HEK293 (cell line): ENCODE measurements around the gene IFT43.

Source experiments
- CTCF ChIA-PET: fragments of 350-600 bp; formaldehyde crosslinking; extraction: SDS; loops from one replicate; lab custom pipeline; 2021; ENCODE audit warnings: antibody characterized with exemption; lab: Yijun Ruan, JAX
- POLR2A ChIA-PET: fragments of 300-600 bp; formaldehyde crosslinking; extraction: SDS; loops from one replicate; lab custom pipeline; 2020; ENCODE audit warnings: antibody characterized with exemption, inconsistent platforms; lab: Yijun Ruan, JAX
- H3K27ac ChIP-seq: fragments of 200-500 bp; sonication (Bioruptor generic); 2 replicates; pipeline ENCODE4 v1.5.1; 2014; ENCODE audit warnings: low read depth, low read length, control low read depth, inconsistent platforms; ENCODE audit errors: extremely low read depth
- H3K36me3 ChIP-seq, 2 experiments: fragments of 200-500 bp in 1 of 2; sonication (Bioruptor generic) in 1 of 2; 1 replicate in 1 of 2; 2 replicates in 1 of 2; pipeline ENCODE4 v1.5.1; 2014 to 2017; ENCODE audit warnings: inconsistent platforms in 2 of 2, low read length in 2 of 2; ENCODE audit not compliant: control insufficient read depth in 2 of 2, insufficient read depth in 1 of 2
- H3K4me1 ChIP-seq: fragments of 200-500 bp; sonication (Bioruptor generic); 2 replicates; pipeline ENCODE4 v1.5.1; 2014; ENCODE audit warnings: mild to moderate bottlenecking, low read length, inconsistent platforms; ENCODE audit not compliant: control insufficient read depth, insufficient read depth
- H3K4me3 ChIP-seq: 2 replicates; pipeline ENCODE4 v1.5.1; 2011; ENCODE audit warnings: low read depth, mild to moderate bottlenecking, control low read depth, low read length, moderate library complexity
- H3K9me3 ChIP-seq: fragments of 200-500 bp; sonication (Bioruptor generic); 2 replicates; pipeline ENCODE4 v1.5.1; 2014; ENCODE audit warnings: low read depth, low read length, inconsistent platforms; ENCODE audit not compliant: control insufficient read depth, insufficient read depth
- HIC1 ChIP-seq: fragments of 450-650 bp; formaldehyde crosslinking; IDR thresholded peaks from 2 replicates; pipeline ENCODE4 v1.5.1; 2016; ENCODE audit warnings: missing biosample characterization, missing genetic modification characterization
- IKZF3 ChIP-seq: fragments of 450-650 bp; IDR thresholded peaks from 2 replicates; pipeline ENCODE4 v1.5.0; 2018; ENCODE audit warnings: missing biosample characterization, mild to moderate bottlenecking, missing genetic modification characterization, moderate library complexity
- SP3 ChIP-seq: fragments of 450-650 bp; formaldehyde crosslinking; IDR thresholded peaks from 2 replicates; pipeline ENCODE4 v1.5.1; 2016; ENCODE audit warnings: missing biosample characterization, missing genetic modification characterization
- SP7 ChIP-seq: fragments of 450-650 bp; formaldehyde crosslinking; IDR thresholded peaks from 2 replicates; pipeline ENCODE4 v1.5.1; 2016; ENCODE audit warnings: missing biosample characterization, missing genetic modification characterization
- ZBTB8A ChIP-seq: fragments of 450-650 bp; formaldehyde crosslinking; IDR thresholded peaks from 2 replicates; pipeline ENCODE4 v1.5.1; 2016; ENCODE audit warnings: missing biosample characterization, missing genetic modification characterization
- ZFHX2 ChIP-seq: fragments of 450-650 bp; formaldehyde crosslinking; conservative IDR thresholded peaks from 2 replicates; pipeline ENCODE4 v1.5.1; 2016; ENCODE audit warnings: missing biosample characterization, missing genetic modification characterization
- ZNF133 ChIP-seq: fragments of 450-650 bp; formaldehyde crosslinking; IDR thresholded peaks from 2 replicates; pipeline ENCODE4 v1.5.1; 2016; ENCODE audit warnings: missing biosample characterization, missing genetic modification characterization
- ZNF155 ChIP-seq: fragments of 450-650 bp; formaldehyde crosslinking; IDR thresholded peaks from 2 replicates; pipeline ENCODE4 v1.5.1; 2016; ENCODE audit warnings: missing biosample characterization, missing genetic modification characterization
- ZNF169 ChIP-seq: fragments of 450-650 bp; formaldehyde crosslinking; IDR thresholded peaks from 2 replicates; pipeline ENCODE4 v1.5.1; 2016; ENCODE audit warnings: missing biosample characterization, missing genetic modification characterization
- ZNF175 ChIP-seq: fragments of 450-650 bp; formaldehyde crosslinking; IDR thresholded peaks from 2 replicates; pipeline ENCODE4 v1.5.1; 2016; ENCODE audit warnings: missing biosample characterization, missing genetic modification characterization
- ZNF426 ChIP-seq: fragments of 450-650 bp; formaldehyde crosslinking; IDR thresholded peaks from 2 replicates; pipeline ENCODE4 v1.5.1; 2017; ENCODE audit warnings: missing biosample characterization, missing genetic modification characterization, mild to moderate bottlenecking, inconsistent platforms, moderate library complexity
- ZNF623 ChIP-seq: fragments of 450-650 bp; formaldehyde crosslinking; IDR thresholded peaks from 2 replicates; pipeline ENCODE4 v1.5.1; 2016; ENCODE audit warnings: missing biosample characterization, missing genetic modification characterization
- TF ChIP-seq, protein P1 (sequence below): fragments of 450-650 bp; formaldehyde crosslinking; IDR thresholded peaks from 2 replicates; pipeline ENCODE4; 2016; ENCODE audit warnings: missing biosample characterization, missing genetic modification characterization
- TF ChIP-seq, protein P2 (sequence below): fragments of 450-650 bp; formaldehyde crosslinking; IDR thresholded peaks from 2 replicates; pipeline ENCODE4 v1.5.1; 2016; ENCODE audit warnings: missing biosample characterization, missing genetic modification characterization, low read depth

Gene IFT43

GRCh38 chr14:75999511-76000190, 14.1 kb downstream of the IFT43 start:
- ChIA-PET POLR2A (no interaction called here), CTCF (interaction anchor here (0.7 kb wide), 1 partner anchor 294 kb away, joined by 3 read pairs; no protein-coding TSS in a partner anchor)
- H3K36me3 ChIP-seq: peaks cover 23 to 79% of the 10 kb centered on the region in 2 experiments
- H3K27ac ChIP-seq: no peak overlapping the region
- no peak overlapping the region for H3K4me3 ChIP-seq
- TF ChIP-seq ZNF169 (tag by site-specific recombination) (no peak), ZFHX2 (tag by site-specific recombination) (no peak), HIC1 (tag by site-specific recombination) (no peak), ZNF623 (tag by site-specific recombination) (no peak), IKZF3 (tag by site-specific recombination) (no peak), ZNF155 (tag by site-specific recombination) (no peak), ZNF175 (tag by site-specific recombination) (no peak), SP3 (tag by site-specific recombination) (no peak), ZNF133 (tag by site-specific recombination) (no peak)
- TF ChIP-seq, protein P1, sequence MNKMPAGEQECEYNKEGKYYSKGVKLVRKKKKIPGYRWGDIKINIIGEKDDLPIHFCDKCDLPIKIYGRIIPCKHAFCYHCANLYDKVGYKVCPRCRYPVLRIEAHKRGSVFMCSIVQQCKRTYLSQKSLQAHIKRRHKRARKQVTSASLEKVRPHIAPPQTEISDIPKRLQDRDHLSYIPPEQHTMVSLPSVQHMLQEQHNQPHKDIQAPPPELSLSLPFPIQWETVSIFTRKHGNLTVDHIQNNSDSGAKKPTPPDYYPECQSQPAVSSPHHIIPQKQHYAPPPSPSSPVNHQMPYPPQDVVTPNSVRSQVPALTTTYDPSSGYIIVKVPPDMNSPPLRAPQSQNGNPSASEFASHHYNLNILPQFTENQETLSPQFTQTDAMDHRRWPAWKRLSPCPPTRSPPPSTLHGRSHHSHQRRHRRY (tag by site-specific recombination): no peak
- H3K9me3 ChIP-seq: no peaks in the 10 kb centered on the region
- H3K4me1 ChIP-seq: no peaks in the 10 kb centered on the region

DNA sequence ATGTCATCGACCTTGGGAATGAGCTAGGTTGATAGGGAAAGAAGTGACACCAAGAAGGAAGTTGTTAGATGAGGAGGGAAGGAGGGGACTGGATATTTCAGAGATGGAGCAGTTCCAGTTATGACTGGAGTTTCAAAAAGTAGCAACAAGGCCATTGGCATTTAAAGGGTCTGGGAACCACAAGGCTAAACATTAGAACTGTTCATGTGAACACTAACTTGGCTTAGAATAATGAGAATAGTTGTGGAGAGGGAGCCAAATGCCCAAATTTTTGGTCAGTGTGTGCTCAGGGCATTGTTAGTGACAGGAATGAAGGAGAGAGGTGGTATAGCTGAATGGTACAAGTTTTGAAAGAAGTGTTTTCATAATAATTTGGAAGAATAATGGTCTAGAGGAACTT, 16.8 kb downstream of the IFT43 start:
- Histone ChIP-seq H3K4me1 (no peaks in the 10 kb centered on the region), H3K36me3 (peaks cover 35 to 78% of the 10 kb centered on the region in 2 experiments), H3K27ac (no peak overlapping the region), H3K4me3 (no peak overlapping the region), H3K9me3 (peaks cover 4% of the 10 kb centered on the region)
- POLR2A ChIA-PET: no interaction called here
- CTCF ChIA-PET: interaction anchor here (1.2 kb wide), 1 partner anchor 291 kb away, joined by 4 read pairs; no protein-coding TSS in a partner anchor
- TF ChIP-seq, protein P2, sequence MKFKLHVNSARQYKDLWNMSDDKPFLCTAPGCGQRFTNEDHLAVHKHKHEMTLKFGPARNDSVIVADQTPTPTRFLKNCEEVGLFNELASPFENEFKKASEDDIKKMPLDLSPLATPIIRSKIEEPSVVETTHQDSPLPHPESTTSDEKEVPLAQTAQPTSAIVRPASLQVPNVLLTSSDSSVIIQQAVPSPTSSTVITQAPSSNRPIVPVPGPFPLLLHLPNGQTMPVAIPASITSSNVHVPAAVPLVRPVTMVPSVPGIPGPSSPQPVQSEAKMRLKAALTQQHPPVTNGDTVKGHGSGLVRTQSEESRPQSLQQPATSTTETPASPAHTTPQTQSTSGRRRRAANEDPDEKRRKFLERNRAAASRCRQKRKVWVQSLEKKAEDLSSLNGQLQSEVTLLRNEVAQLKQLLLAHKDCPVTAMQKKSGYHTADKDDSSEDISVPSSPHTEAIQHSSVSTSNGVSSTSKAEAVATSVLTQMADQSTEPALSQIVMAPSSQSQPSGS (tag by site-specific recombination): 0 out of 2 replicates have a peak, but pooled peaks have one; percentile 5
- no peak for TF ChIP-seq ZNF133 (tag by site-specific recombination)

GRCh38 chr14:76006253-76006652, 20.7 kb downstream of the IFT43 start:
- peaks cover 4% of the 10 kb centered on the region for H3K9me3 ChIP-seq
- H3K4me3 ChIP-seq: no peak overlapping the region
- ChIA-PET CTCF (interaction anchor here (0.6 to 1.4 kb wide), 3 partner anchors 9 to 13 kb away, joined by 3 to 4 read pairs (median 3); no protein-coding TSS in a partner anchor), POLR2A (interaction anchor here (1.4 kb wide), 1 partner anchor 24 kb away, joined by 3 read pairs; the partner anchor contains the start of gene TGFB3)
- no peak overlapping the region for H3K27ac ChIP-seq
- H3K36me3 ChIP-seq: peaks cover 35 to 77% of the 10 kb centered on the region in 2 experiments
- H3K4me1 ChIP-seq: no peaks in the 10 kb centered on the region
- TF ChIP-seq SP7 (tag by site-specific recombination): no peak
- TF ChIP-seq ZBTB8A (tag by site-specific recombination): no peak
- TF ChIP-seq SP3 (tag by site-specific recombination): no peak
- no peak for TF ChIP-seq ZNF426 (tag by site-specific recombination)
